GM21723 (cell line): Measurements from ENCODE around the gene YY1.

Source experiments
- ATAC-seq: cut with Tn5 transposase; IDR thresholded peaks from one replicate; pipeline ENCODE4 v1.9.1; 2021; ENCODE audit warnings: mild to moderate bottlenecking, moderate library complexity; ENCODE audit not compliant: unreplicated experiment

YY1 gene

GRCh38 chr14:100330388-100330931 lies 91.5 kb downstream of the YY1 start:
- ATAC-seq: no peak

- ATAC-seq: no peak
These were observed 93.2 kb downstream of the YY1 start for GRCh38 chr14:100332071-100332639.
